ENCODE results near the gene NOG.

The NOG gene

DNA sequence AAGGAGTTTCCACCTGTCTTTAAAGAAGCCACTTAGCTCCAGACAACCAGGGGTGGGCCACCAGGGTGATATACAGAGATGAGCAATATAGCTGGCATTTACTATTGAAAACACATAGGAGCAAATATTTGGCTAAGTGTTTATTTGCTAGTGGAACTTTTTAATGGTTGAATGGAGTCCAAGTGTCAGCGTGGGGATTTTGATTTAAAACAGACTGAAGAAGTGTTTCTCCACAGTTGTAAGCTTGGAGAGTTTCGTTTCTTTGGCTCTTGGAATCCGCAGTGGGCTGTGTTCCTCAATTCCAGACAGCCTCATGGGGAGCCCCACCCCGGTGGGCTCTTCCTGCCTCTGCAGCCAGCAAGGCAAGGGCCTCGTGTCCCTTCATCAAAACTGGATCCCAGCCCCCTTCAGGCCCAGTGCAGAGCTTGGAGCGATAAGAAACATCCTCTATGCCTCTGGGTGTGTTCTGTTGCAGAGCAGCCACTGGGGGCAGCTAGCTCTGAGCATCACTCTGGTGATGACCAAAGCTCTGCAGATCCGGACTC lies 36.1 kb downstream of the NOG start:
- no peak for TF ChIP-seq JUND (IDR thresholded peaks at IDR 0.05; ENCODE audit: low read depth)
- DNase-seq (ENCODE audit: low read depth in 1 of 2, low spot score in 1 of 2), result peak in 1 of 2 experiments; percentile 27
- in situ Hi-C loops (cut with HindIII; ENCODE audit: low pct_unique_long_range_greater_than_20kb, low sequenced_read_pairs), result no loop called here

GRCh38 chr17:56630202-56630601 lies 36.7 kb downstream of the NOG start:
- in situ Hi-C loops (cut with HindIII; ENCODE audit: low pct_unique_long_range_greater_than_20kb, low sequenced_read_pairs), result no loop called here
- no peak for DNase-seq (ENCODE audit: low read depth in 1 of 2, low spot score in 1 of 2)
- no peak for TF ChIP-seq JUND (IDR thresholded peaks at IDR 0.05; ENCODE audit: low read depth)

DNA sequence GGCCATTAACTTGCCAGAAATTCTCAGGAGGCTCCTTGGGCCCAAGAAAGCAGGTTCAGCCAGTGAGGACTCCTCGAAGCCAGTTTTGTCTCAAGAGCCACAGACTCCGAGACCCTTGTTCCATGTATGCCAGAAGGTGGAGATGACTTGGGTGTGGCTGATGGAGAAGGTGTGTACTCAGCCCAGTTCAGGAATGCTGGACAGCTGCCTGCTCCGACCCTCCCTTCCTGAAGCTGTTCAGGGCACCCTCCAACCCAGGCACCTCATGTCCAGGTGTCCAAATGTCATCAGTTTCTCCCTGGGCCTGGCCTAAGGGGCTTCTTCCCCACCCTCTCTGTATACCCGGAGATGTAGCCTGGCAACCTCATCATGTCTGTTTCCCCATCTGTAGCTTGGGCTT lies 40.2 kb downstream of the NOG start:
- no peak for DNase-seq (ENCODE audit: low read depth in 1 of 2, low spot score in 1 of 2)
- in situ Hi-C loops (cut with HindIII; ENCODE audit: low pct_unique_long_range_greater_than_20kb, low sequenced_read_pairs), result no loop called here
- no peak for TF ChIP-seq JUND (IDR thresholded peaks at IDR 0.05; ENCODE audit: low read depth)

DNA sequence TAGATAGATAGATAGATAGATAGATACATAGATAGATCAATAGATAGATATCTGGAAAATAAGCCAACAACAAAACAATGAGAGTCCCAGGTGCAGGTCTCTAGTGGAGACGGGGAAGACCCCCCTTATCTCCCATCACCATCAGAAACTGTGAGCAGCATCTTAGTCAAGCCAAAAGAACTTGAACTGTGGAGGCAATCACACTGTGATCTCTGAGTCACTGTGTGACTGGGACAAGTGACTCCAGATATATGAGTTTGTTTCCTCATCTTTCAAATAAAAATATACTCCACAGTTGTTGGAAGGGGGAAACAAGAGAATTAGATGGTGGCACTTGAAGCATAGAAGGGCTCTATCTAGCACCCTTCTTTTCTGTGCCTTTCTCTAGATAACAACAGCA lies 42.1 kb downstream of the NOG start:
- DNase-seq (ENCODE audit: low read depth in 1 of 2, low spot score in 1 of 2), result no peak
- in situ Hi-C loops (cut with HindIII; ENCODE audit: low pct_unique_long_range_greater_than_20kb, low sequenced_read_pairs), result no loop called here
- TF ChIP-seq JUND (IDR thresholded peaks at IDR 0.05; ENCODE audit: low read depth), result no peak

- in situ Hi-C loops (cut with HindIII; ENCODE audit: low pct_unique_long_range_greater_than_20kb, low sequenced_read_pairs), result no loop called here
- no peak for DNase-seq (ENCODE audit: low read depth in 1 of 2, low spot score in 1 of 2)
- no peak for TF ChIP-seq JUND (IDR thresholded peaks at IDR 0.05; ENCODE audit: low read depth)
Measured at GRCh38 chr17:56636265-56636664, 42.8 kb downstream of the NOG start.

DNA sequence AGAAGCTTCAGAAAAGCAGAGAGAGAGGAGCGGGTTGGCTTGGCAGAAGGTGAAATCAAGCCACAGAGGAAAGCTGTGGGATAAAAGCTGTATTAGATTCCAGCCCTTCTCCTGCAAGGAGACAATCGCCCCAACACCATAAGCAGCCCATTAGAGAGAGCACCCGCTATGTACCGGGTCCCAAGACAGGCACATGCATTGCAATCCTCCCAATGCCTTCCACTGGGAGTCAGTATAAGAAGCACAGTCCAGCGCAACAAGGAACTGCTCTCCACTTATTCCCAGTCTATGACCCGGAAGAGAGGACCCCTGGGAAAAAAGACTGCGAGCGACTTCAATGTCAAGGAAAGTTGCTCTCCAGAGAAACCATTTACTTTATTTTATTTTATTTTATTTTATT lies 43.8 kb downstream of the NOG start:
- no peak for DNase-seq (ENCODE audit: low read depth in 1 of 2, low spot score in 1 of 2)
- TF ChIP-seq JUND (IDR thresholded peaks at IDR 0.05; ENCODE audit: low read depth), result no peak
- in situ Hi-C loops (cut with HindIII; ENCODE audit: low pct_unique_long_range_greater_than_20kb, low sequenced_read_pairs), result no loop called here

GRCh38 chr17:56638591-56639051 lies 45.1 kb downstream of the NOG start:
- DNase-seq (ENCODE audit: low read depth in 1 of 2, low spot score in 1 of 2), result no peak
- in situ Hi-C loops (cut with HindIII; ENCODE audit: low pct_unique_long_range_greater_than_20kb, low sequenced_read_pairs), result no loop called here
- no peak for TF ChIP-seq JUND (IDR thresholded peaks at IDR 0.05; ENCODE audit: low read depth)

DNA sequence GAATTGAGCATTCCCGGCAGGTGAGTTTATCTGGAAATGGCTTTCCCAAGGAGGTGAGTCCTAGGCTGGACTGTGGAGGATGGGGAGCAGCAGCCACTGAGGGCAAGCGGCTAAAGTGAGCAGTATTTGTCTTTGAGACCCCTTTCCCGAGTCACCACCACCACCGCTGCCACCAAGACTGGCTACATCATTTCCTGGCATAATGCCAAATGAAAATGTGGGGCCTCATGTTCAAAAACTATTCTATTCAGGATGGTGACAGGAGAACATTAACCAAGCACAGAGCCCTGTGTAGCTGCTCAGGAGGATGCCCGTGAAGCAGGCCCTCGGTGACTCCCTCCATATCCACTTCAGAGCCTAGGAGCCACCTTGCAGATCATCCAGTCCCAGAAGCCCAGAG lies 46.0 kb downstream of the NOG start:
- no peak for DNase-seq (ENCODE audit: low read depth in 1 of 2, low spot score in 1 of 2)
- in situ Hi-C loops (cut with HindIII; ENCODE audit: low pct_unique_long_range_greater_than_20kb, low sequenced_read_pairs), result no loop called here
- no peak for TF ChIP-seq JUND (IDR thresholded peaks at IDR 0.05; ENCODE audit: low read depth)

- no peak for TF ChIP-seq JUND (IDR thresholded peaks at IDR 0.05; ENCODE audit: low read depth)
- DNase-seq (ENCODE audit: low read depth in 1 of 2, low spot score in 1 of 2), result no peak
- in situ Hi-C loops (cut with HindIII; ENCODE audit: low pct_unique_long_range_greater_than_20kb, low sequenced_read_pairs), result no loop called here
Measured at GRCh38 chr17:56640116-56640515, 46.6 kb downstream of the NOG start.

GRCh38 chr17:56641373-56641772 lies 47.9 kb downstream of the NOG start:
- in situ Hi-C loops (cut with HindIII; ENCODE audit: low pct_unique_long_range_greater_than_20kb, low sequenced_read_pairs), result no loop called here
- no peak for TF ChIP-seq JUND (IDR thresholded peaks at IDR 0.05; ENCODE audit: low read depth)

DNA sequence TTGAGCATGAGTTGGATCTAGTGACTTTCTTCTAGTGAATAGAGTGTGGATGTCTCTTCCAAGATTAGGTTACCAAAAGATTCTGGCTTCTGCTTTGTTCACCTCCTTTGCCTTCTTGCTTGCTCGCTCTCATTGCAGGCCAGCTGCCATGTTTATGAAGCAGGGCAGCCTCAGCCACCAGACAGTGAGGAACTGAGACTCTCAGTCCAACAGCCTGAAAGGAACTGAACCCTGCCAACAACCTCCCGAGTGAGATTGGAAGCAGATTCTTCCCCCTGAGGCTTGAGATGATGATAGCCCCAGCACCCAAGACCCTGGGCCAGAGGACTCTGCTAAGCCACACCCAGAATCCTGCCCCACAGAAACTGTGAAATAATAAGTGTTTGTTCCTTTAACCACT lies 48.4 kb downstream of the NOG start:
- in situ Hi-C loops (cut with HindIII; ENCODE audit: low pct_unique_long_range_greater_than_20kb, low sequenced_read_pairs), result no loop called here
- TF ChIP-seq JUND (IDR thresholded peaks at IDR 0.05; ENCODE audit: low read depth), result no peak
- no peak for DNase-seq (ENCODE audit: low read depth in 1 of 2, low spot score in 1 of 2)

More at GRCh38 chr17:56641373-56641772, 47.9 kb downstream of the NOG start:
- no peak for DNase-seq (ENCODE audit: low read depth in 1 of 2, low spot score in 1 of 2)

DNA sequence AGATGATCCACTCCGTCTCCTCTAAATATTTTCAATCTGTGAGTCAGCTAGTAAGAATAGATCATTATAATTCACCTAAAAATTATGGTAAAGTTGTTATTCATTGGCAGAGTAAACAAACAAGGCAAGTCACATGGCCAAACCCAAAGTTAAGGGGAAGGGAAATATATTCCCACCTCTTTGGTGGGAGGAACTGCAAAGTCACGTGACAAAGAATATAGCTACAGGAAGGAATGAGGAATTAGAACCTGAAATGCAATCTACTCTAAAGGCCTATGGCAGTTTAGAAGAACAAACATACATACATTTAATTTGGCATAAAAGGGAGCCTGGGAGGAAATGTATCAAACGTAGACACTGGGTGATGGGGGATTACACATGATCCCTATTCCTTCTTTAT lies 48.9 kb downstream of the NOG start:
- no peak for TF ChIP-seq JUND (IDR thresholded peaks at IDR 0.05; ENCODE audit: low read depth)
- peak; percentile 35 to 36 for DNase-seq (ENCODE audit: low read depth in 1 of 2, low spot score in 1 of 2)
- in situ Hi-C loops (cut with HindIII; ENCODE audit: low pct_unique_long_range_greater_than_20kb, low sequenced_read_pairs), result no loop called here
